Activated T-cell treated with anti-CD3 and anti-CD28 coated beads, Interleukin-2, amount 50 U/mL, for 4 hours (primary cell): Measurements from ENCODE around the gene GALNT15. TPM values are rescaled to one million over a fixed set of nuclear protein-coding genes. Genes with fewer than 3 reads are reported as not detected.

Experiments
- ATAC-seq, 2 donors: fragments of 200-7000 bp; cut with Tn5 transposase; one replicate each; pipeline ENCODE4 v1.10.0; 2021
- DNase-seq: peaks from one replicate; pipeline ENCODE4 v3.0.0-alpha.2; 2020
- H3K27me3 Mint-ChIP-seq: one replicate; pipeline ENCODE4 v1.8.0; 2021; ENCODE audit warnings: low read depth, mixed read lengths
- H3K36me3 Mint-ChIP-seq: one replicate; pipeline ENCODE4 v1.8.0; 2022; ENCODE audit warnings: mixed read lengths; ENCODE audit not compliant: insufficient read depth
- H3K4me1 Mint-ChIP-seq: one replicate; pipeline ENCODE4 v1.8.0; 2021; ENCODE audit warnings: low read depth, mixed read lengths
- H3K4me3 Mint-ChIP-seq: one replicate; pipeline ENCODE4 v1.8.0; 2021; ENCODE audit warnings: mild to moderate bottlenecking, moderate library complexity, mixed read lengths
- H3K9me3 Mint-ChIP-seq: one replicate; pipeline ENCODE4 v1.8.0; 2021; ENCODE audit warnings: mixed read lengths
- total RNA-seq, 3 donors: library from RNA; stranded (reverse); gene quantifications; one replicate each; pipeline ENCODE4 v1.2.1, GENCODE V29; 2021

Gene GALNT15
- total RNA-seq, 3 donors from 2014 or later: not detected

GRCh38 chr3:16186086-16186485, 11.6 kb downstream of the GALNT15 start:
- ATAC-seq (no peak), DNase-seq (no peak)
- Mint-ChIP-seq H3K27me3 (peaks cover 3% of the 10 kb centered on the region), H3K4me1 (no peaks in the 10 kb centered on the region), H3K36me3 (no peaks in the 10 kb centered on the region), H3K9me3 (no peaks in the 10 kb centered on the region), H3K4me3 (no peak overlapping the region)

- ATAC-seq: no peak
- Mint-ChIP-seq H3K4me3 (no peak overlapping the region), H3K36me3 (no peaks in the 10 kb centered on the region), H3K9me3 (no peaks in the 10 kb centered on the region), H3K4me1 (no peaks in the 10 kb centered on the region), H3K27me3 (peaks cover 3% of the 10 kb centered on the region)
- no peak for DNase-seq
Measured at GRCh38 chr3:16186565-16186964, 12.1 kb downstream of the GALNT15 start.

- Mint-ChIP-seq H3K4me3 (no peak overlapping the region), H3K27me3 (peaks cover 3% of the 10 kb centered on the region), H3K4me1 (no peaks in the 10 kb centered on the region), H3K9me3 (no peaks in the 10 kb centered on the region), H3K36me3 (no peaks in the 10 kb centered on the region)
- DNase-seq: no peak
- no peak for ATAC-seq
Measured at GRCh38 chr3:16187213-16187790, 12.8 kb downstream of the GALNT15 start.

- no peaks in the 10 kb centered on the region for H3K9me3 Mint-ChIP-seq
- ATAC-seq (no peak), DNase-seq (no peak)
- H3K27me3 Mint-ChIP-seq: peaks cover 3% of the 10 kb centered on the region
- H3K36me3 Mint-ChIP-seq: no peaks in the 10 kb centered on the region
- no peaks in the 10 kb centered on the region for H3K4me1 Mint-ChIP-seq
- H3K4me3 Mint-ChIP-seq: no peak overlapping the region
Measured at GRCh38 chr3:16188071-16188470, 13.6 kb downstream of the GALNT15 start.

GRCh38 chr3:16189201-16189600, 14.7 kb downstream of the GALNT15 start:
- H3K4me1 Mint-ChIP-seq: no peaks in the 10 kb centered on the region
- peaks cover 3% of the 10 kb centered on the region for H3K27me3 Mint-ChIP-seq
- DNase-seq (no peak), ATAC-seq (no peak)
- H3K4me3 Mint-ChIP-seq: no peak overlapping the region
- no peaks in the 10 kb centered on the region for H3K36me3 Mint-ChIP-seq
- no peaks in the 10 kb centered on the region for H3K9me3 Mint-ChIP-seq

GRCh38 chr3:16190704-16191103, 16.2 kb downstream of the GALNT15 start:
- H3K4me1 Mint-ChIP-seq: no peaks in the 10 kb centered on the region
- peaks cover 3% of the 10 kb centered on the region for H3K27me3 Mint-ChIP-seq
- no peaks in the 10 kb centered on the region for H3K36me3 Mint-ChIP-seq
- no peak for DNase-seq
- H3K4me3 Mint-ChIP-seq: no peak overlapping the region
- no peaks in the 10 kb centered on the region for H3K9me3 Mint-ChIP-seq
- ATAC-seq: no peak

- DNase-seq: no peak
- peaks cover 3% of the 10 kb centered on the region for H3K27me3 Mint-ChIP-seq
- H3K4me1 Mint-ChIP-seq: no peaks in the 10 kb centered on the region
- H3K4me3 Mint-ChIP-seq: no peak overlapping the region
- no peaks in the 10 kb centered on the region for H3K36me3 Mint-ChIP-seq
- no peak for ATAC-seq
- H3K9me3 Mint-ChIP-seq: no peaks in the 10 kb centered on the region
Measured at GRCh38 chr3:16191591-16191990, 17.1 kb downstream of the GALNT15 start.

- Mint-ChIP-seq H3K9me3 (no peaks in the 10 kb centered on the region), H3K4me1 (no peaks in the 10 kb centered on the region), H3K4me3 (no peak overlapping the region), H3K36me3 (no peaks in the 10 kb centered on the region), H3K27me3 (peaks cover 3% of the 10 kb centered on the region)
- no peak for DNase-seq
- no peak for ATAC-seq
Measured at GRCh38 chr3:16192176-16192811, 17.8 kb downstream of the GALNT15 start.

GRCh38 chr3:16198427-16198826, 23.9 kb downstream of the GALNT15 start:
- H3K9me3 Mint-ChIP-seq: no peaks in the 10 kb centered on the region
- no peaks in the 10 kb centered on the region for H3K36me3 Mint-ChIP-seq
- DNase-seq (no peak), ATAC-seq (no peak)
- no peak overlapping the region for H3K4me3 Mint-ChIP-seq
- peaks cover 3% of the 10 kb centered on the region for H3K27me3 Mint-ChIP-seq
- H3K4me1 Mint-ChIP-seq: no peaks in the 10 kb centered on the region

- Mint-ChIP-seq H3K4me1 (no peaks in the 10 kb centered on the region), H3K36me3 (no peaks in the 10 kb centered on the region), H3K4me3 (no peak overlapping the region), H3K9me3 (no peaks in the 10 kb centered on the region), H3K27me3 (peaks cover 9% of the 10 kb centered on the region)
- ATAC-seq (peak in 1 of 2 donors; percentile 60), DNase-seq (no peak)
Measured at GRCh38 chr3:16199769-16200168, 25.3 kb downstream of the GALNT15 start.

GRCh38 chr3:16200411-16200810, 25.9 kb downstream of the GALNT15 start:
- Mint-ChIP-seq H3K9me3 (no peaks in the 10 kb centered on the region), H3K36me3 (no peaks in the 10 kb centered on the region), H3K4me3 (no peak overlapping the region), H3K27me3 (peaks cover 9% of the 10 kb centered on the region), H3K4me1 (no peaks in the 10 kb centered on the region)
- no peak for DNase-seq
- ATAC-seq: peak; percentile 12 to 59

GRCh38 chr3:16203031-16203430, 28.6 kb downstream of the GALNT15 start:
- H3K9me3 Mint-ChIP-seq: no peaks in the 10 kb centered on the region
- no peaks in the 10 kb centered on the region for H3K36me3 Mint-ChIP-seq
- no peak for DNase-seq
- H3K4me3 Mint-ChIP-seq: no peak overlapping the region
- ATAC-seq: peak in 1 of 2 donors; percentile 16
- peaks cover 11% of the 10 kb centered on the region for H3K27me3 Mint-ChIP-seq
- no peaks in the 10 kb centered on the region for H3K4me1 Mint-ChIP-seq

GRCh38 chr3:16203671-16204629, 29.5 kb downstream of the GALNT15 start:
- peaks cover 11% of the 10 kb centered on the region for H3K27me3 Mint-ChIP-seq
- H3K36me3 Mint-ChIP-seq: no peaks in the 10 kb centered on the region
- DNase-seq (no peak), ATAC-seq (no peak)
- no peaks in the 10 kb centered on the region for H3K4me1 Mint-ChIP-seq
- no peak overlapping the region for H3K4me3 Mint-ChIP-seq
- H3K9me3 Mint-ChIP-seq: no peaks in the 10 kb centered on the region

GRCh38 chr3:16204751-16205150, 30.3 kb downstream of the GALNT15 start:
- Mint-ChIP-seq H3K36me3 (no peaks in the 10 kb centered on the region), H3K4me1 (no peaks in the 10 kb centered on the region), H3K27me3 (peaks cover 11% of the 10 kb centered on the region), H3K4me3 (no peak overlapping the region), H3K9me3 (no peaks in the 10 kb centered on the region)
- ATAC-seq: no peak
- DNase-seq: no peak
